Mesenchymal stem cell (in vitro differentiated cells and primary cell): ENCODE data around the gene AKAP3.

Experiments used
- DNase-seq: peaks from one replicate; pipeline ENCODE4 v3.0.0-alpha.2; 2013
- H2AFZ ChIP-seq: one replicate; pipeline ENCODE4 v1.6.1; 2013; ENCODE audit warnings: low read depth, mild to moderate bottlenecking, control low read depth, inconsistent platforms, low read length, moderate library complexity
- H2AK5ac ChIP-seq: 2 replicates; pipeline ENCODE4 v1.6.1; 2013; ENCODE audit warnings: low read length, moderate library complexity, mild to moderate bottlenecking, inconsistent platforms; ENCODE audit not compliant: severe bottlenecking
- H2BK120ac ChIP-seq: one replicate; pipeline ENCODE4 v1.6.1; 2013; ENCODE audit warnings: low read depth, mild to moderate bottlenecking, inconsistent platforms, low read length, moderate library complexity
- H2BK12ac ChIP-seq, 2 experiments: one replicate each; pipeline ENCODE4 v1.6.1; 2013; ENCODE audit warnings: inconsistent platforms in 2 of 2, low read length in 2 of 2, mild to moderate bottlenecking in 2 of 2, moderate library complexity in 2 of 2, control low read depth in 1 of 2
- H2BK15ac ChIP-seq: one replicate; pipeline ENCODE4 v1.6.1; 2013; ENCODE audit warnings: mild to moderate bottlenecking, low read depth, inconsistent platforms; ENCODE audit not compliant: poor library complexity, severe bottlenecking
- H2BK5ac ChIP-seq: 2 replicates; pipeline ENCODE4 v1.6.1; 2013; ENCODE audit warnings: low read depth, mild to moderate bottlenecking, low read length, control low read depth, inconsistent platforms; ENCODE audit not compliant: poor library complexity, severe bottlenecking
- H3K14ac ChIP-seq, 2 experiments: one replicate each; pipeline ENCODE4 v1.6.1; 2013; ENCODE audit warnings: inconsistent platforms in 2 of 2, low read length in 2 of 2, control low read depth in 1 of 2, mild to moderate bottlenecking in 1 of 2, moderate library complexity in 1 of 2
- H3K18ac ChIP-seq, 2 experiments: one replicate each; pipeline ENCODE4 v1.6.1; 2013; ENCODE audit warnings: inconsistent platforms in 2 of 2, low read length in 2 of 2, control low read depth in 1 of 2, low read depth in 1 of 2, mild to moderate bottlenecking in 1 of 2
- H3K23ac ChIP-seq, 2 experiments: one replicate each; pipeline ENCODE4 v1.6.1; 2013; ENCODE audit warnings: inconsistent platforms in 2 of 2, low read length in 2 of 2, mild to moderate bottlenecking in 2 of 2, moderate library complexity in 2 of 2, control low read depth in 1 of 2
- H3K27ac ChIP-seq: 2 replicates; pipeline ENCODE4 v1.5.1; 2013; ENCODE audit warnings: mild to moderate bottlenecking, moderate library complexity, low read length, control low read depth, inconsistent platforms; ENCODE audit not compliant: poor library complexity, severe bottlenecking
- H3K27me3 ChIP-seq, 2 experiments: 2 replicates each; pipeline versions ENCODE4 v1.6.1 to v1.7.0; 2013; ENCODE audit warnings: low read length in 2 of 2, mild to moderate bottlenecking in 2 of 2, moderate library complexity in 2 of 2, control low read depth in 1 of 2, inconsistent platforms in 1 of 2; ENCODE audit not compliant: control insufficient read depth in 1 of 2, insufficient read depth in 1 of 2
- H3K36me3 ChIP-seq, 2 experiments: 2 replicates each; pipeline versions ENCODE4 v1.6.1 to v1.7.0; 2013; ENCODE audit warnings: low read length in 2 of 2, control low read depth in 1 of 2, inconsistent platforms in 1 of 2, low read depth in 1 of 2, mild to moderate bottlenecking in 1 of 2; ENCODE audit not compliant: insufficient read depth in 2 of 2, control insufficient read depth in 1 of 2
- H3K4ac ChIP-seq, 2 experiments: one replicate each; pipeline ENCODE4 v1.6.1; 2013; ENCODE audit warnings: inconsistent platforms in 2 of 2, low read length in 2 of 2, mild to moderate bottlenecking in 2 of 2, moderate library complexity in 2 of 2, control low read depth in 1 of 2, low read depth in 1 of 2
- H3K4me1 ChIP-seq: 2 replicates; pipeline ENCODE4 v1.6.1; 2013; ENCODE audit warnings: low read depth, low read length, control low read depth; ENCODE audit not compliant: control insufficient read depth, insufficient read depth
- H3K4me2 ChIP-seq: 2 replicates; pipeline ENCODE4 v1.6.1; 2013; ENCODE audit warnings: low read length, mild to moderate bottlenecking, inconsistent platforms; ENCODE audit not compliant: poor library complexity, severe bottlenecking
- H3K4me3 ChIP-seq, 2 experiments: 2 replicates each; pipeline versions ENCODE4 v1.5.1 to v1.7.0; 2013; ENCODE audit warnings: low read length in 2 of 2, mild to moderate bottlenecking in 2 of 2, control low read depth in 1 of 2, low read depth in 1 of 2; ENCODE audit not compliant: insufficient read depth in 1 of 2
- H3K79me1 ChIP-seq: replicated peaks from 2 replicates; pipeline ENCODE4 v1.6.1; 2013; ENCODE audit warnings: mild to moderate bottlenecking, control low read depth, low read length, inconsistent platforms; ENCODE audit not compliant: poor library complexity, severe bottlenecking
- H3K9ac ChIP-seq: 2 replicates; pipeline ENCODE4 v1.7.0; 2013; ENCODE audit warnings: mild to moderate bottlenecking, low read length, moderate library complexity
- H3K9me3 ChIP-seq: 2 replicates; pipeline ENCODE4 v1.7.0; 2013; ENCODE audit warnings: mild to moderate bottlenecking, low read length; ENCODE audit not compliant: control insufficient read depth
- H4K8ac ChIP-seq: one replicate; pipeline ENCODE4 v1.6.1; 2013; ENCODE audit warnings: inconsistent platforms, mild to moderate bottlenecking, low read length, moderate library complexity
- H4K91ac ChIP-seq: one replicate; pipeline ENCODE4 v1.6.1; 2013; ENCODE audit warnings: mild to moderate bottlenecking, low read length, inconsistent platforms
- WGBS: methylation state at CpG from one replicate; pipeline ENCODE4 v1.1.7; 2013; ENCODE audit warnings: mixed read lengths; 5-methylcytosine and 5-hydroxymethylcytosine counted together

The AKAP3 gene

DNA sequence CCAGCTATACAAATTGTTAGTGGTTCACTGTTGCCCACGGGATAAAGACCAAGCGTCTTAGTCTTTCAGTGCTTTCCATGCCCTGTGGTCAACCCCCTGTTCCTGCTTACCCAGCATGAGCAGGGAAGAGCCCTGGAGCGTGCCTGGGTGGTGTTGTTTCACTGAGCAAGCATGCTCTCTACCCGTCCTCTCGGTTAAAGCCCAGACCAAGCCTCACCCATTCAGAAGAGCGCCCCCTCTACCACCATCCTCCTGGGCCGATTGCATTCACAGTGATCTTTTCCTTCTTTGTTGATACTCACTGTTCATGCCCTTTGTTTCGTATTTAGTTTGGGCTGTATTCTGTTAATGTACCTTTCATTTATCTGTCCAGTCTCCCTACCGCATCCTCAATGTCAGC lies 61.7 kb downstream of the AKAP3 start:
- Histone ChIP-seq H3K36me3 (no peaks in the 10 kb centered on the region), H3K14ac (no peak overlapping the region), H4K8ac (no peak overlapping the region), H2BK15ac (no peak overlapping the region), H2BK120ac (no peak overlapping the region), H3K9ac (no peak overlapping the region), H2AFZ (no peak overlapping the region), H3K27ac (no peak overlapping the region), H2BK12ac (no peak overlapping the region), H3K9me3 (no peaks in the 10 kb centered on the region), H3K27me3 (peaks cover 21 to 44% of the 10 kb centered on the region in 2 experiments), H3K23ac (no peak overlapping the region), H2BK5ac (no peak overlapping the region), H3K4me2 (no peak overlapping the region), H3K4me1 (peaks cover 1% of the 10 kb centered on the region), H3K4ac (no peak overlapping the region), H3K79me1 (no peaks in the 10 kb centered on the region), H3K4me3 (no peak overlapping the region), H3K18ac (no peak overlapping the region), H4K91ac (no peak overlapping the region), H2AK5ac (no peak overlapping the region)
- WGBS: 67% methylated on average over 6 of the region's 9 CpGs
- no peak for DNase-seq

DNA sequence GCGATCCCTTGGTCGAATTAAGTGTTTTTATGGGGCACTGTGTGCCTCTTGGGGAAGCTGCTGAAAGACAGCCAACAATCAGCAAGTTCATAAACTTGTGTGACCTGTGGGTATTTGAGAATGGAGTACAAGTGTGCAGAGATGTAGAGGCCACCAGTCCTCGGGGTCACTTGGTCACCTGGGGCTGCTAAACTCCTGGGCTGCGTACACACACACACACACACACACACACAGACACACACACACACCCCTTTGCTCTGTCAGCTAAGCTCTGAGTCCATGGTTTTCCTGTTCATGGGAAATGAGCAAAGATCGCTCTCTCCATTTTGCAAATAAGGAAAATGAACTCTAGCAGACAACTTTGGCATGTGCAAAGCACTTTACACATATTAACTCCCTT lies 62.4 kb downstream of the AKAP3 start:
- Histone ChIP-seq H3K4ac (no peak overlapping the region), H3K4me3 (no peak overlapping the region), H3K9ac (no peak overlapping the region), H3K27ac (no peak overlapping the region), H3K9me3 (no peaks in the 10 kb centered on the region), H4K8ac (no peak overlapping the region), H3K14ac (no peak overlapping the region), H3K23ac (no peak overlapping the region), H3K36me3 (no peaks in the 10 kb centered on the region), H2BK120ac (no peak overlapping the region), H2BK12ac (no peak overlapping the region), H2BK5ac (no peak overlapping the region), H2AK5ac (no peak overlapping the region), H3K4me1 (peaks cover 1% of the 10 kb centered on the region), H2AFZ (no peak overlapping the region), H3K27me3 (peaks cover 15 to 46% of the 10 kb centered on the region in 2 experiments), H2BK15ac (no peak overlapping the region), H4K91ac (no peak overlapping the region), H3K4me2 (no peak overlapping the region), H3K18ac (no peak overlapping the region), H3K79me1 (no peaks in the 10 kb centered on the region)
- no peak for DNase-seq
- 69% methylated on average over 4 of the region's 5 CpGs for WGBS

DNA sequence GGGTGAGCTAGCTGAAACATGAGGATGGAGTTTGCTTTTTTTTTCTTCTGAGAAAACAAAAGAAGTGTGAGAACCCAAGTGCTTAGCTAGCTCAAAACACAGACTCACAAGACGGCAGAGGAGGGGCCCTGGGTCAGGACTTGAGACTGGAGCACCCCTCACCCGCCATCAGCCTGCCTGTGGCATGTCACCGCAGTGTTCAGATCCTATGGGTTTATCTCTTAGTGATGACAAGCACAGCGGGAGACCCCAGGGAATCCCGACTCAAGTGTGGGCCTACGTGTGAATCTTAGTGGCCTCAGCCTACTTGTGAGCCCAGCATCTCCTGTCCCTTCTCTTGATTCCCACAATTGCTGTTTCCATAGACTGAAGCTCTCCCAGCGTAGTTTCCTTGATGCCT lies 64.0 kb downstream of the AKAP3 start:
- Histone ChIP-seq H3K9me3 (no peaks in the 10 kb centered on the region), H3K27ac (no peak overlapping the region), H3K79me1 (no peaks in the 10 kb centered on the region), H3K18ac (no peak overlapping the region), H2AFZ (no peak overlapping the region), H3K4me2 (no peak overlapping the region), H2BK5ac (no peak overlapping the region), H2BK15ac (no peak overlapping the region), H3K36me3 (no peaks in the 10 kb centered on the region), H3K4ac (no peak overlapping the region), H4K91ac (no peak overlapping the region), H2BK120ac (no peak overlapping the region), H3K23ac (no peak overlapping the region), H3K14ac (no peak overlapping the region), H2BK12ac (no peak overlapping the region), H3K4me3 (peak overlapping the region in 1 of 2 experiments; percentile 18), H2AK5ac (no peak overlapping the region), H3K9ac (no peak overlapping the region), H4K8ac (no peak overlapping the region), H3K4me1 (peaks cover 1% of the 10 kb centered on the region), H3K27me3 (peaks cover 18 to 47% of the 10 kb centered on the region in 2 experiments)
- no peak for DNase-seq
- 63% methylated on average over 7 of the region's 7 CpGs for WGBS

DNA sequence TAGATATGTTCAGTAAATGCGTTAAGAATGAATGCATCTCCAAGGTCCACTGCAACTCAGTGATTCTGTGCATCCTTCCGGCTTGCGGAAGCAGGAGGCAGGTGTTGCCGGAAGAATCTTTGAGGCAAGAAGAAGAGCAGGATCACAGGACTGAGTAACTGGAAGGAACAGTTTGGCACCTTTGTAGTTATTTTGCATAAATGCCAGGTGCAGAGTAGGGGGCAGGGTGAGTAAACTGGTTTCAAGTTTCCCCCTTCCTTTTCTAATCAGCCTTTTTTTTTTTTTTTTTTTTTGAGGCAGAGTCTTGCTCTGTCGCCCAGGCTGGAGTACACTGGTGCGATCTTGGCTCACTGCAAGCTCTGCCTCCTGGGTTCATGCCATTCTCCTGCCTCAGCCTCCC lies 64.6 kb downstream of the AKAP3 start:
- H2AK5ac ChIP-seq: no peak overlapping the region
- no peak overlapping the region for H3K4me3 ChIP-seq
- H3K36me3 ChIP-seq: no peaks in the 10 kb centered on the region
- 92% methylated on average over 4 of the region's 6 CpGs for WGBS
- H3K23ac ChIP-seq: no peak overlapping the region
- H3K27ac ChIP-seq: no peak overlapping the region
- no peak overlapping the region for H2BK15ac ChIP-seq
- H3K9ac ChIP-seq: no peak overlapping the region
- no peak overlapping the region for H3K18ac ChIP-seq
- H3K4me2 ChIP-seq: no peak overlapping the region
- H3K27me3 ChIP-seq: peaks cover 19 to 47% of the 10 kb centered on the region in 2 experiments
- no peaks in the 10 kb centered on the region for H3K79me1 ChIP-seq
- H3K9me3 ChIP-seq: no peaks in the 10 kb centered on the region
- H2BK120ac ChIP-seq: no peak overlapping the region
- H2BK12ac ChIP-seq: no peak overlapping the region
- H3K4ac ChIP-seq: no peak overlapping the region
- H2AFZ ChIP-seq: no peak overlapping the region
- no peak overlapping the region for H4K91ac ChIP-seq
- DNase-seq: no peak
- no peak overlapping the region for H3K14ac ChIP-seq
- no peak overlapping the region for H4K8ac ChIP-seq
- peaks cover 1% of the 10 kb centered on the region for H3K4me1 ChIP-seq
- H2BK5ac ChIP-seq: no peak overlapping the region
